ENCODE data around the gene CDC26. TPM values are rescaled to one million over a fixed set of nuclear protein-coding genes. Genes with fewer than 3 reads are reported as not detected.

The CDC26 gene
- total and polyA plus RNA-seq, 12 donors: 25.7 to 63.7 (median 29.3) TPM

DNA sequence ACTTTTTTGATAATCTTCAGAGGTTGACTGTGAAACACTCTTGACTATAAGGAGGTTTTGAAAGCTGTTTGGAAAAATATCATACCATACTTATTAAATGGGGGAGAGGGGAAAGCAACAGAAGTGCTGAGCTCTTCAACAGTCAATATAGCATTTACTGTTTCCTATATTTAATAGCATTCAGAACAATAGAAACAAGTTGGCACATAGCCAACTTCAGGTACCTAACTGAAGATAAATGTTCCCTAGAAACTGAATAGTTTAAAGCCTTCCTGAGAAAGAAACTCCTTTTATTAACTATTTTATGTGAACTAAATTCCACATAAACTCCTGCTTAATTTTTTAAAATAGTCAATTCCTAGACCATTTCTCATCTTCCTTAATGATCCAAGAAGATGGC, 27.7 kb downstream of the CDC26 start:
- H3K9me3 ChIP-seq (replicated peaks in 1 of 3): no peaks in the 10 kb centered on the region
- peaks cover 0 to 11% of the 10 kb centered on the region in 2 donors for H3K4me1 ChIP-seq (replicated peaks in 1 of 2)
- DNase-seq: no peak
- intact Hi-C loops (cut with DNase I): no loop called here
- H3K4me3 ChIP-seq: no peak overlapping the region
- no peaks in the 10 kb centered on the region for H3K27me3 ChIP-seq
- TF ChIP-seq POLR2A (IDR thresholded peaks at IDR 0.05): no peak
- no peak for TF ChIP-seq CTCF (IDR thresholded peaks at IDR 0.05)
- no peaks in the 10 kb centered on the region for H3K36me3 ChIP-seq (replicated peaks in 1 of 2)
- H3K27ac ChIP-seq: no peak overlapping the region

- intact Hi-C loops (cut with DNase I): no loop called here
- no peak overlapping the region for H3K27ac ChIP-seq
- WGBS, 4 donors: 79 to 90% (median 84%) methylated on average over 6 of the region's 6 CpGs
- DNase-seq: no peak
- H3K27me3 ChIP-seq: no peaks in the 10 kb centered on the region
- no peaks in the 10 kb centered on the region for H3K9me3 ChIP-seq (replicated peaks in 1 of 3)
- no peaks in the 10 kb centered on the region for H3K36me3 ChIP-seq (replicated peaks in 1 of 2)
- TF ChIP-seq POLR2A (IDR thresholded peaks at IDR 0.05) (no peak), CTCF (IDR thresholded peaks at IDR 0.05) (no peak)
- H3K4me1 ChIP-seq (replicated peaks in 1 of 2): peaks cover 0 to 12% of the 10 kb centered on the region in 2 donors
- no peak overlapping the region for H3K4me3 ChIP-seq
Observed at GRCh38 chr9:113246928-113247327, 28.4 kb downstream of the CDC26 start.

DNA sequence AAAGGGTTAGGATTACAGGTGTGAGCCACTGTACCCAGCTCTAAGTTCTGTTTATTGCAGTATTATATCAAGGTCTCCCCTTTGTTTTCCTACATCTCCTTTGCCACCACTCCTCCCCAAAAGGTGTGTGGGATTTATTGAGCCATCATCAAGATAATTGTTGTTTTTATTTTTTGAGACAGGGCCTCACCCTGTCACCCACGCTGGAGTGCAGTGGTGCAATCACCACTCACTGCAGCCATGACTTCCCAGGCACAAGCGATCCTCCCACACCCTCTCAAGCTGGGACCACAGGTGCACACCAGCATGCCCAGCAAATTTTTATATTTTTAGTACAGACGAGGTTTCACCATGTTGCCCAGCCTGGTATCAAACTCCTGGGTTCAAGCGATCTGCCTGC, 29.5 kb downstream of the CDC26 start:
- intact Hi-C loops (cut with DNase I): no loop called here
- Histone ChIP-seq H3K27ac (no peak overlapping the region), H3K4me3 (no peak overlapping the region), H3K36me3 (replicated peaks in 1 of 2) (no peaks in the 10 kb centered on the region), H3K9me3 (replicated peaks in 1 of 3) (no peaks in the 10 kb centered on the region), H3K4me1 (replicated peaks in 1 of 2) (peaks cover 0 to 12% of the 10 kb centered on the region in 2 donors), H3K27me3 (no peaks in the 10 kb centered on the region)
- no peak for DNase-seq
- no peak for TF ChIP-seq POLR2A (IDR thresholded peaks at IDR 0.05)
- no peak for TF ChIP-seq CTCF (IDR thresholded peaks at IDR 0.05)
- 91 to 95% (median 93%) methylated on average over 4 of the region's 4 CpGs for WGBS, 4 donors

DNA sequence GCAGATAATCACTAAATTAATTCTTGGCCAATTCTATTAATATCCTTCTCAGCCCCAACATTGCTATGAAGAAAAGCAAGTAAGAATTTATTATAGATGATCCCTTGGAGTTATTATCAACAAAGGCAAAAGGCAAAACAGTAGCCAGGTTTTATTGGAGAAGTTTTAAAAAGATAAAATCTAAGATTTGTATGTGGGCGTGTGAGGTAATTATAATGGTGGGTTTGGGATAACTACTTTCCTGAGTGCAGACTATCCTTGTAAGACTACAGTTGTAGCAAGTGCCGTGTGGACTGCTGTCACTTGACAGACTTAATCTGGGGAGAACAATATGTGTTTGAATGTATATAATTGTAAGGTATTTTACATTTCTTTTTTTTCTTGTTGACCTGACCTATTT, 30.8 kb downstream of the CDC26 start:
- 93 to 98% (median 96%) methylated on average over 2 of the region's 2 CpGs for WGBS, 4 donors
- intact Hi-C loops (cut with DNase I): no loop called here

More for the DNA sequence above, 30.8 kb downstream of the CDC26 start:
- Histone ChIP-seq H3K27me3 (no peaks in the 10 kb centered on the region), H3K4me3 (no peak overlapping the region), H3K36me3 (replicated peaks in 1 of 2) (no peaks in the 10 kb centered on the region), H3K4me1 (replicated peaks in 1 of 2) (peaks cover 0 to 15% of the 10 kb centered on the region in 2 donors), H3K27ac (no peak overlapping the region), H3K9me3 (replicated peaks in 1 of 3) (no peaks in the 10 kb centered on the region)
- DNase-seq: no peak
- TF ChIP-seq POLR2A (IDR thresholded peaks at IDR 0.05): no peak
- no peak for TF ChIP-seq CTCF (IDR thresholded peaks at IDR 0.05)

Data from adrenal gland (tissue), 12 donors.